GM12865 (cell line): ENCODE measurements around the gene POLR2H.

Source experiments
- DNase-seq: peaks from one replicate; pipeline ENCODE4 v3.0.0; 2010; ENCODE audit warnings: low read depth
- H3K4me3 ChIP-seq: 2 replicates; pipeline ENCODE4 v1.5.1; 2011; ENCODE audit warnings: mild to moderate bottlenecking, low read depth, low read length, control low read depth
- TF ChIP-seq, protein P1 (sequence below): IDR thresholded peaks from 2 replicates; pipeline ENCODE4 v1.5.1; 2011; ENCODE audit warnings: low read length, control low read depth, low read depth, inconsistent platforms; ENCODE audit not compliant: insufficient read depth; ENCODE audit errors: missing control alignments

Gene POLR2H

DNA sequence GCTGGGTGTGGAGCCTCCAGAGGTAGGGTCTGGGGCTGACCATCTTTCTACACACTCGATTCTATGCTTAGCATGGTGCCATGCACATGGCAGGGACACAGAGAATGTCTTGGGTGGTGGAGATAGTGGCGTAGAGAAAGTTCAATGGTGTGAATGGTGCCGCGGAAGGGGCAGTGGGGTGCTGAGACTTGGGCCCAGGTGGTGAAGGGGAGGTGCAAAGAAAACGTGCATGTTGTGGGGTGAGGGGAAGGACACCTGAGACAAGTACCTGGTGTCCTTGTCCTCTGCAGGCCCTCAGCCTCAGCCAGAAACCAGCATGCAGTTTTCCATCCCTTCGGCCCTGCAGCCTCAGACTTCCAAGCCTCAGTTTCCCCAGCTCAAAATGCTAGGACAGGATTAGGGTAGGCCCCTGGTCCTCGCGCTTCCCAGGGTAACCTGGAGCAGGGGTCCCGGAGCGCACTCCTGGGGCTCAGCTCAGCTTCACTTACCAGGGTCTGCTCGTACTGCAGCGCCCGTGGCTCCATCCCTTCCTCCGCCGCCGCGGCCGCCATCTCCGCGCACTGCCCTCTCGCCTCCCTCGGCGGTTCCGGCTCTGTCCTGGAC lies 480 bp upstream of the POLR2H start:
- TF ChIP-seq, protein P1, sequence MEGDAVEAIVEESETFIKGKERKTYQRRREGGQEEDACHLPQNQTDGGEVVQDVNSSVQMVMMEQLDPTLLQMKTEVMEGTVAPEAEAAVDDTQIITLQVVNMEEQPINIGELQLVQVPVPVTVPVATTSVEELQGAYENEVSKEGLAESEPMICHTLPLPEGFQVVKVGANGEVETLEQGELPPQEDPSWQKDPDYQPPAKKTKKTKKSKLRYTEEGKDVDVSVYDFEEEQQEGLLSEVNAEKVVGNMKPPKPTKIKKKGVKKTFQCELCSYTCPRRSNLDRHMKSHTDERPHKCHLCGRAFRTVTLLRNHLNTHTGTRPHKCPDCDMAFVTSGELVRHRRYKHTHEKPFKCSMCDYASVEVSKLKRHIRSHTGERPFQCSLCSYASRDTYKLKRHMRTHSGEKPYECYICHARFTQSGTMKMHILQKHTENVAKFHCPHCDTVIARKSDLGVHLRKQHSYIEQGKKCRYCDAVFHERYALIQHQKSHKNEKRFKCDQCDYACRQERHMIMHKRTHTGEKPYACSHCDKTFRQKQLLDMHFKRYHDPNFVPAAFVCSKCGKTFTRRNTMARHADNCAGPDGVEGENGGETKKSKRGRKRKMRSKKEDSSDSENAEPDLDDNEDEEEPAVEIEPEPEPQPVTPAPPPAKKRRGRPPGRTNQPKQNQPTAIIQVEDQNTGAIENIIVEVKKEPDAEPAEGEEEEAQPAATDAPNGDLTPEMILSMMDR, result no peak
- H3K4me3 ChIP-seq, result peak overlapping the region; percentile 60
- DNase-seq, result no peak

DNA sequence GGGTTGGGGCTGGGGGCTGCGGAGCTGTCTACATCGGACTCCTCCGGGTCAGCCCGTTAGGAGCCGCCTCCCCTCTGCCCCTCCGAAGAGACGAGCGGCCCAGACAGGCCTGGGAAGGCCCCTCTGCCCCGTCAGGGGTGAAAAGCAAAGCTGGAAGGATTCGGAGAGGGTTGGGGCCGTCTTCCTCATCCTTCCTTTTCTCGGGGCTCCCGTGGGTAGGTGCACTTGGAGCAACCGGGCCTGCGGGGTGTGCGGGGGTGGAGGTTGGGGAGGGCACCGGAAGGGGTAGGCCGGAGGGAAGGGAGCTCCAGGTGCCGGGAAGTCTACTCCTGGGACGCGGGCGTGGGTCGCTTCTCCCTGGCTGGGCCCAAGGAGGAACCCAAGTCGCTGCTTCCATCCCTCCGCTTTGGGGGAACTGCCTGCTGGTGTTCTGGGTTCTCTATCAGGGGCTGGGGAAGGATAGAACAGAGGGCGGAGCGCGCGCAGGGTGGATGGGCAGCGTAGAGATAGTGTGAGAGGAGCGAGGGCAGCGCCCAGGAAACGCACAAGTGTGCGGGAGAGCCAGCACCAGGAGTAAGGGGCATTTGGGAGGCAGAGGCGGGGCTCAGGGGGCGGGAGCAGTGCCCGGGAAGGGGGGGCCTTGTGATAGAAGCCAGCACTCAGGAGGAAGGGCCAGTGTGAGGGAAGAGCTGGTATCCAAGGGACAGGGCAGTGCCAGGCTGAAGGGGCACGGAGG lies 590 bp downstream of the POLR2H start:
- TF ChIP-seq, protein P1, result no peak

DNA sequence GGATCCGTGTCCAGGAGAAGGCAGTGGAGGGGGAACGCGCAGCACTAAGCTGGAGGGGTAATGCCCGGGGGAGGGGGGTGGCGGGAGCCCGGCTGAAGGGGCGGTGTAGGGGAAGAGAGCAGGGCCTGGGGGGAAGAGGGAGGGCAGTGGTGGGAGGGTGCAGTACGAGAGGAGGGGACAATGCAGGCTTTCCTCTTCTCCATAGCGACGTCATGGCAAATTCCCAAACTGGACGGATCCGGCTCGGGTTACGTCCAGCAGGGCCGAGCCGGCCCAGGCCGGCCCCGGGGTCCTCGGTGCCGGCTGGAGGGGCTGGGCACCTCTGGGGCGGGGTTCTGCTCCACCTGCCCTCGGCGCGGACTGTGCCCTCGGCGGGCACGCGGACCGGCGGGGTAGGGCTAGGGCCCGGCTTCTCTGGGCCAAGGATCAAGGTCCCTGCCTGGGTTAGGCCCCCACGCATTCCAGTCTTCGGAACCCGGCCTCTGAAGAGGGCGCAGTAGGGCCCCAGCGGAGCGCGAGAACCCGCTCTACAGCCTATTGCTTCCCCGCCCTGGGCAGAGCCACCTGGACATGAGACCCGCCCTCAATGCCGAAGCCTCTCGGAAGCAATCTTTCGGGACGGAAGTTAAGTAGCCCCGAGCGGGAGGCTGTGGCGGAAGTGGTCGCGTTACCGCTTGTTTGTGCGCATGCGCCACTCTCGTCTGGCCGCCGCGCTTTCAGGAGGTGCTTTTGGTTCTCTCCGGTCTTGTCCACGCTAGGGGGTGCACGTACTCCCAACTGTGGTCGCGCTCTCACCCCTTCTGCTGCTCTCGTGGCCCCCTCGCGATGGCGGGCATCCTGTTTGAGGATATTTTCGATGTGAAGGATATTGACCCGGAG lies 1.4 kb downstream of the POLR2H start:
- peak overlapping the region; percentile 86 for H3K4me3 ChIP-seq
- TF ChIP-seq, protein P1, result peak; percentile 67
- peak; percentile 99 for DNase-seq

More for the DNA sequence above, 590 bp downstream of the POLR2H start:
- DNase-seq, result peak; percentile 50
- H3K4me3 ChIP-seq, result peak overlapping the region; percentile 86

DNA sequence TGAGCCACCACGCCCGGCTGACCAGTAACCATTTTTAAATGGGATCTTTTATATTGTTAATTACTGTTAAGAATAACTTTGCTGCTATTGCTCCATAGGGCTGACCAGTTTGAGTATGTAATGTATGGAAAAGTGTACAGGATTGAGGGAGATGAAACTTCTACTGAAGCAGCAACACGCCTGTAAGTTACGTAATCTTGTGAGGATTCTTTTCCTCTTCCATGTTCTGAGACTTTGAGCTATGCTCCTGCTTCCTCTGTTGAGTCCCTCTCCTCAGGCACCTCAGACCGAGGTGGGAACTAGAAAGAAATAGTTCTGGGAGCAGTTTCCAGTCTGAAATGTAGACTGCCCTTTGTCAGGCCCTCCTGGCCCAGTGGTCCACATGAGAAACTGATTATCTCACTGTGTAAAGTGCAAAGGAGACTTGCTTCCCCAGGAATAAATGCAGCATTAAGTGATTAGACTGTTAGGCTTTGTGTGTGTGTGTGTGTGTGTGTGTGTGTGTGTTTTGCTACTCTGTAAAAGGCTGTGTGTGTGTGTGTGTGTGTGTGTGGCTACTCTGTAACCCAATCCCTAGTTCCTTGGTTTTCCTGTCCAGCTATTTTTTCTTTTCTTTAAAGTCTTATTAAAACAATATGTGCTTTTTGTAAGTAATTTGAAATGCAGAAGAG lies 5.2 kb downstream of the POLR2H start:
- TF ChIP-seq, protein P1, result no peak
- H3K4me3 ChIP-seq, result no peak overlapping the region
- no peak for DNase-seq

DNA sequence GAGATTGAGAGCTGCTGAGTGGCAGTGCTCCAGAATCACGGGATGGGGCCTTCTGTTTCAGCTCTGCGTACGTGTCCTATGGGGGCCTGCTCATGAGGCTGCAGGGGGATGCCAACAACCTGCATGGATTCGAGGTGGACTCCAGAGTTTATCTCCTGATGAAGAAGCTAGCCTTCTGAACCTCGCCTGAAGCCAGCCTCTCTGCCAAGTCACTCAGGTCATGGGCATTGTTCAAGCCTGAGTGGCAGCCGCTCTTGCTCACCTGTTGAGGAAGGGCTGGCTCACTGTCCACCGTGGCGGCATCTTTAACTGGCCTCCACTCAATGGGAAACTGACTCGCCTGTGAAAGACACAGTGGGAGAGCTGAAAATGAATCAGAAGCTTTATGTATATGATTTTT lies 6.6 kb downstream of the POLR2H start:
- no peak for DNase-seq
- TF ChIP-seq, protein P1, result no peak
- H3K4me3 ChIP-seq, result no peak overlapping the region

DNA sequence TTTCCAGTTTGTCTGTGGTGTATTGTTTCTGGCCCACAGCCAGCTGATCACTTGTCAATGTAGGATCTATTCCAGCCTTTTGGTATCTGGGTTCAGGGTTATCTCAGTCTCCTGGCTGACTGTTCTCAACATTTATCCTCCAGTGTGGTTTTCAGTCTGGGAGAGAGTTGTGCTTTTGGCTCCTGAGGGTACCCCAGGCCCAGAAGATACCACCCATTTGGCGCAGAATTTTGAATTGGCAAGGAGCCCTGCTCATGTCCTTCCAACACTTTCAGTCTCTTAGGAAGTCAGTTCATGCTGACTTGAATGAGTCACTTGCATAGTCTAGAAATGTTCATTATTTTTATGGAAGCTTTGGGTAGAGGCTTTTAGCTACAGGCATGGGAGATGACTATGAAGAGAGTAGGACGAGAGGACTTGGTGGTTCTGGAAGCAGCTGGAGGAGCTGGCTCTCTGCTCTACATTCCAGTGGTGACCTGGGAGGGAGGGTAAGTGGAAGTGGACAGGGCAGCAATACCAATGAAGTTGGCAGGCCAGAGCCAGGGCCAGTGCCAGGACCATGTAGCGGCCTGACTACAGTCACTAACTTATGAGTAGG lies 7.2 kb downstream of the POLR2H start:
- no peak overlapping the region for H3K4me3 ChIP-seq
- TF ChIP-seq, protein P1, result no peak
- DNase-seq, result no peak
